Measurements from ENCODE around the gene NRXN3. TPM values are rescaled to one million over a fixed set of nuclear protein-coding genes. Genes with fewer than 3 reads are reported as not detected.

NRXN3 gene
- total RNA-seq, 1 donor from 2014 or later: 19.8 TPM

DNA sequence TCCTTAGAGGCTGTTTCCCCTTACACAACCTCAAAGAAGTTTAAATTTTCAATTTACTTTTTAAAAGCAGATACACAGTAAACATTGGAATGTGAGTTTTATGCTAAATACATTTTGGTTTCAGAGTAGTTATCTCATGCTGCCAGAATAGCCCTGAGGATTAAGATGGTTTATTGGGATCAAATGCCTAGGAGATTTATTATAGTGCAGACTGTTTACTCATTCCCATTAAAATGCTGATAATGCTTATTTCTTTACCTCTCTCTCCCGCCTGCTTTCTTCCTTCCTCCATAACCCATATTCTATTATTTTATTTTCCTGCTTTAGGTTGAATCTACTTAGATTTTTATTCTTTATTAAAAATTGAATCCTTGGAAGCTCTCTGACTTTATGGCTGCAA, 1701.0 kb downstream of the NRXN3 start:
- TF ChIP-seq, protein P1, sequence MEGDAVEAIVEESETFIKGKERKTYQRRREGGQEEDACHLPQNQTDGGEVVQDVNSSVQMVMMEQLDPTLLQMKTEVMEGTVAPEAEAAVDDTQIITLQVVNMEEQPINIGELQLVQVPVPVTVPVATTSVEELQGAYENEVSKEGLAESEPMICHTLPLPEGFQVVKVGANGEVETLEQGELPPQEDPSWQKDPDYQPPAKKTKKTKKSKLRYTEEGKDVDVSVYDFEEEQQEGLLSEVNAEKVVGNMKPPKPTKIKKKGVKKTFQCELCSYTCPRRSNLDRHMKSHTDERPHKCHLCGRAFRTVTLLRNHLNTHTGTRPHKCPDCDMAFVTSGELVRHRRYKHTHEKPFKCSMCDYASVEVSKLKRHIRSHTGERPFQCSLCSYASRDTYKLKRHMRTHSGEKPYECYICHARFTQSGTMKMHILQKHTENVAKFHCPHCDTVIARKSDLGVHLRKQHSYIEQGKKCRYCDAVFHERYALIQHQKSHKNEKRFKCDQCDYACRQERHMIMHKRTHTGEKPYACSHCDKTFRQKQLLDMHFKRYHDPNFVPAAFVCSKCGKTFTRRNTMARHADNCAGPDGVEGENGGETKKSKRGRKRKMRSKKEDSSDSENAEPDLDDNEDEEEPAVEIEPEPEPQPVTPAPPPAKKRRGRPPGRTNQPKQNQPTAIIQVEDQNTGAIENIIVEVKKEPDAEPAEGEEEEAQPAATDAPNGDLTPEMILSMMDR (conservative IDR thresholded peaks at IDR 0.05): no peak
- no peaks in the 10 kb centered on the region for H3K4me1 Mint-ChIP-seq (ENCODE audit: unreplicated experiment)
- no peaks in the 10 kb centered on the region for H3K9me3 Mint-ChIP-seq
- no peak overlapping the region for H3K4me3 Mint-ChIP-seq
- no peaks in the 10 kb centered on the region for H3K36me3 Mint-ChIP-seq
- H3K27me3 Mint-ChIP-seq: no peaks in the 10 kb centered on the region
- H3K27ac Mint-ChIP-seq: no peak overlapping the region
- no peak for DNase-seq (ENCODE audit: extremely low spot score, unreplicated experiment)

DNA sequence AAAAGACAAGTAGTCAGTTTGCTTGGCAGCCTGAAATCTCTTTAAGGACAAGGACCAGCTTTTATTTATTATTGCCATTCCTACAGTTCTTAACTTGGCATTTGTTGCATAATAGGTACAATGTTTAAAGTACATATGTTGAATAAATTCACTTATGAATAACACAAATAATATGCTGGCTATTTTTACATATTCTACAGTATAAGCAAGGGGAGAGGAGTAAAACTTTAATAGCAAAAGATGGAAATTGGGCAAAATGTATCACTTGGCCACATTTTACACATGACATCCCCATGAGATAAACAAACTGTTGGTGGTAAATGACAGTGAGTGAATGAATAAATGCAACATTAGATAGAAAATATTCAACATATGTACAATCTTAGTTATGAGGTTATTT, 1708.1 kb downstream of the NRXN3 start:
- H3K27ac Mint-ChIP-seq: no peak overlapping the region
- no peak for DNase-seq (ENCODE audit: extremely low spot score, unreplicated experiment)
- no peaks in the 10 kb centered on the region for H3K27me3 Mint-ChIP-seq
- H3K9me3 Mint-ChIP-seq: no peaks in the 10 kb centered on the region
- no peaks in the 10 kb centered on the region for H3K36me3 Mint-ChIP-seq
- H3K4me3 Mint-ChIP-seq: no peak overlapping the region
- TF ChIP-seq, protein P1 (conservative IDR thresholded peaks at IDR 0.05): no peak
- H3K4me1 Mint-ChIP-seq (ENCODE audit: unreplicated experiment): no peaks in the 10 kb centered on the region

DNA sequence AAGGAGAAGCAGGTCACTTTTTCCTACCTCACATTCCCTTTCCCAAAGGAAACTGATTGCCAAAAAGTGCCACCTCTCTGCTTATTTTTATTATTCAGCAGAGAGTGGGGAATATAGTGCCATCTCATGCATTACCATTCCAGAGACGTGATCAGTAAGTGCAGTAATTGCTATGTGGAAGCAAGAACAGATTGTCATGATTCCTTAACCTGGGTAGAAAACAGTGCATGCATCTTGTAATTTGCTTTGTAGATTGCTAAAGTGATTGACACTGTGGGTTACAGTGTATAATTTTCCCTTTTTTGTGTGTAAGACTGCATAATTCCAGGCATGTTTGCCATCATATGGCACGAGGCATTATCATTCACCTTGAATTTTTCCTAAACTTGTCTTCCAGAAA, 1708.6 kb downstream of the NRXN3 start:
- no peak overlapping the region for H3K4me3 Mint-ChIP-seq

DNA sequence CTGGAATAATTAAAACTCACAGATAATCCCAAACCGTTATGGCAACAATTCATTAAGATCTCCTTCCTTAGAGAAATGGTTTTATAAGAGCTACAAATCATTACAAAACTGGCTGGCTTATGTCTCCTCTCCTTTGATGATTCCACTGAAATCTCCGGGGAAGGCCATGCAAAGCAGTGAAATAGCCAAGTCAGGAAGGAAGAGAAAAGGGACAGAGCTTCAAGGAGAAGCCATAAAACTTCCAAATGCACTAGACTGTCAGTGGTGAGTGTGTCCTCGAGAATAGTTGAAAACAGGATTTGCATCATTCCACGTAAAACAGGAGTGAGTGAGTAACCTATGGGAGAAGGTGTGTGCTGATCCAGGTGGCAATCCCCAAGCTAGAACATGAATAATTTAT, 1711.1 kb downstream of the NRXN3 start:
- Mint-ChIP-seq H3K27me3 (no peaks in the 10 kb centered on the region), H3K9me3 (no peaks in the 10 kb centered on the region), H3K27ac (no peak overlapping the region), H3K4me3 (no peak overlapping the region), H3K36me3 (no peaks in the 10 kb centered on the region), H3K4me1 (ENCODE audit: unreplicated experiment) (no peaks in the 10 kb centered on the region)
- TF ChIP-seq, protein P1 (conservative IDR thresholded peaks at IDR 0.05): no peak
- DNase-seq (ENCODE audit: extremely low spot score, unreplicated experiment): no peak

More for the DNA sequence above, 1708.6 kb downstream of the NRXN3 start:
- H3K27me3 Mint-ChIP-seq: no peaks in the 10 kb centered on the region
- no peak overlapping the region for H3K27ac Mint-ChIP-seq
- no peaks in the 10 kb centered on the region for H3K4me1 Mint-ChIP-seq (ENCODE audit: unreplicated experiment)
- no peaks in the 10 kb centered on the region for H3K9me3 Mint-ChIP-seq
- DNase-seq (ENCODE audit: extremely low spot score, unreplicated experiment): no peak
- TF ChIP-seq, protein P1 (conservative IDR thresholded peaks at IDR 0.05): no peak
- H3K36me3 Mint-ChIP-seq: no peaks in the 10 kb centered on the region

DNA sequence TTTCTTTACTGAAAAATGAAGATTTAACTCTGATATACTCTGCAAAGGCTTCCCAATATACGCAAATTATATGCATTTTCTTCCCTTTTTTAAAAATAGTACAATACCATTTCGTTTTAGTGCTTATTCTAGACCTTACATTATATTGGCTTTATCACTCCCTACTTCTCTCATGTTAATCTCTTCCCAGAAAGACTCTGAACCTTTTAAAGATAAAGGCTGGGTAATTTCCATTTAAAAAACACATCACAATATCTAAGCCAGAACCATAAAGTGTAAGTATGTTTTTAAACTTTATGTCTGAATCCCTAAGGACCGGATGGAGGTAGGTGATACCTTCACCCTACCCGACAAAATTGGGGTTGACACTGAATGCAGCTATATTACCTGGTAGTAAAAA, 1720.4 kb downstream of the NRXN3 start:
- peaks cover 5% of the 10 kb centered on the region for H3K9me3 Mint-ChIP-seq
- DNase-seq (ENCODE audit: extremely low spot score, unreplicated experiment): no peak
- no peak overlapping the region for H3K27ac Mint-ChIP-seq
- H3K27me3 Mint-ChIP-seq: peaks cover 3% of the 10 kb centered on the region
- H3K4me3 Mint-ChIP-seq: no peak overlapping the region
- no peaks in the 10 kb centered on the region for H3K36me3 Mint-ChIP-seq
- TF ChIP-seq, protein P1 (conservative IDR thresholded peaks at IDR 0.05): no peak
- peaks cover 3% of the 10 kb centered on the region for H3K4me1 Mint-ChIP-seq (ENCODE audit: unreplicated experiment)

DNA sequence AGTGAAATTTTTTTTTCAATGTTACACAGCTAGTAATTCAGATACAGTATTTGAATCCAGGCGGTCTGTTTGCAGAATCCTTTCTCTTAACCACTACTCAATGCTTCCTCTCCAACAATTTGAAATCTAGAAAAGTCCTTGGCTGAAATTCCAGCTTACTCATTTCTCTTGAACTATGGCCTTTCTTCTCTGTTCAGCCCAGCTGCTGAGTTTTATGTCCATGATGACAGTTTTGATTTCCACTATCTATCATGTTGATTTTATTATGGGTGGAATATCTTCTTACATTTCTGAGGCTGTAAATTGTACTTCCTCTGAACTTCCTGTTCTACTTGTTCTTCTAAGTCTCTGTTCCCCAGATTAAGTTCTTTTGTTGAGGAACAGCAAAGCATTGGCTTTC, 1725.8 kb downstream of the NRXN3 start:
- Mint-ChIP-seq H3K27me3 (no peaks in the 10 kb centered on the region), H3K9me3 (peaks cover 18% of the 10 kb centered on the region), H3K4me1 (ENCODE audit: unreplicated experiment) (peaks cover 16% of the 10 kb centered on the region), H3K36me3 (no peaks in the 10 kb centered on the region), H3K4me3 (no peak overlapping the region), H3K27ac (no peak overlapping the region)
- DNase-seq (ENCODE audit: extremely low spot score, unreplicated experiment): no peak
- TF ChIP-seq, protein P1 (conservative IDR thresholded peaks at IDR 0.05): no peak
